Measurements from ENCODE around the gene LOXL1. TPM values are rescaled to one million over a fixed set of nuclear protein-coding genes. Genes with fewer than 3 reads are reported as not detected.

Gene LOXL1
- total and polyA plus RNA-seq, 4 experiments from 2014 or later: 1.6 to 13.1 (median 4.2) TPM

- H3K27me3 Mint-ChIP-seq: no peaks in the 10 kb centered on the region
- POLR2A ChIA-PET (ENCODE audit: partially characterized antibody): interaction anchor here (0.9 to 2.5 kb wide), 2 partner anchors 10 to 545 kb away, joined by 3 to 17 read pairs; partner anchors contain the start of gene ARID3B
- no peaks in the 10 kb centered on the region for H3K27me3 ChIP-seq (ENCODE audit: insufficient read depth, low read length)
- peaks cover 76% of the 10 kb centered on the region for H3K4me1 ChIP-seq (ENCODE audit: insufficient read depth, low read length)
- no peaks in the 10 kb centered on the region for H3K9me3 Mint-ChIP-seq
- peak overlapping the region; percentile 95 to 99 (median 98) for H3K4me3 Mint-ChIP-seq
- CTCF ChIA-PET (ENCODE audit: partially characterized antibody): interaction anchor here (0.9 to 7.8 kb wide), 4 partner anchors 23 to 57 kb away, joined by 3 to 46 read pairs (median 4); no protein-coding TSS in a partner anchor
- H3K36me3 ChIP-seq (ENCODE audit: insufficient read depth, low read length): peaks cover 15% of the 10 kb centered on the region
- intact Hi-C loops (cut with micrococcal nuclease): loop anchor here (5.0 to 10.0 kb wide), 3 partner anchors 51 to 1029 kb away; partner anchors contain the start of genes ARID3B and PPCDC
- H3K4me3 ChIP-seq (ENCODE audit: low read length in 2 of 2): peak overlapping the region in 1 of 2 donors; percentile 79
- peak overlapping the region; percentile 89 for H3K27ac ChIP-seq (ENCODE audit: low read depth, low read length)
- H3K36me3 Mint-ChIP-seq: peaks cover 11 to 26% of the 10 kb centered on the region in 2 donors
- no peaks in the 10 kb centered on the region for H3K9me3 ChIP-seq (ENCODE audit: control insufficient read depth in 1 of 2, low read length in 2 of 2)
- peak overlapping the region; percentile 86 to 98 (median 98) for H3K27ac Mint-ChIP-seq
- peaks cover 40 to 87% (median 63%) of the 10 kb centered on the region in 4 donors for H3K4me1 Mint-ChIP-seq
- DNase-seq: no peak
Measured at GRCh38 chr15:73996267-73996666, 70.0 kb downstream of the LOXL1 start.

- peak overlapping the region; percentile 17 to 37 for H3K4me3 ChIP-seq (ENCODE audit: low read length in 2 of 2)
Measured at GRCh38 chr15:73996939-73997338, 70.7 kb downstream of the LOXL1 start.

DNA sequence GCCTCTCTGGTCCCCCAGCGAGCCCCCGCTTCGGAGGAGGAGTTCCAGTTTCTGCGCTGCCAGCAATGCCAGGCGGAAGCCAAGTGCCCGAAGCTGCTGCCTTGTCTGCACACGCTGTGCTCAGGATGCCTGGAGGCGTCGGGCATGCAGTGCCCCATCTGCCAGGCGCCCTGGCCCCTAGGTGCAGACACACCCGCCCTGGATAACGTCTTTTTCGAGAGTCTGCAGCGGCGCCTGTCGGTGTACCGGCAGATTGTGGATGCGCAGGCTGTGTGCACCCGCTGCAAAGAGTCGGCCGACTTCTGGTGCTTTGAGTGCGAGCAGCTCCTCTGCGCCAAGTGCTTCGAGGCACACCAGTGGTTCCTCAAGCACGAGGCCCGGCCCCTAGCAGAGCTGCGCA is 71.7 kb downstream of the LOXL1 start:
- H3K4me1 ChIP-seq (ENCODE audit: insufficient read depth, low read length): peaks cover 71% of the 10 kb centered on the region
- CTCF ChIA-PET (ENCODE audit: partially characterized antibody): no interaction called here

More at GRCh38 chr15:73996939-73997338, 70.7 kb downstream of the LOXL1 start:
- Histone ChIP-seq H3K9me3 (ENCODE audit: control insufficient read depth in 1 of 2, low read length in 2 of 2) (no peaks in the 10 kb centered on the region), H3K4me1 (ENCODE audit: insufficient read depth, low read length) (peaks cover 77% of the 10 kb centered on the region), H3K36me3 (ENCODE audit: insufficient read depth, low read length) (peaks cover 15% of the 10 kb centered on the region), H3K27me3 (ENCODE audit: insufficient read depth, low read length) (no peaks in the 10 kb centered on the region), H3K27ac (ENCODE audit: low read depth, low read length) (peak overlapping the region; percentile 89)
- ChIA-PET POLR2A (ENCODE audit: partially characterized antibody) (interaction anchor here (0.9 kb wide), 1 partner anchor 544 kb away, joined by 3 read pairs; the partner anchor contains the start of gene ARID3B), CTCF (ENCODE audit: partially characterized antibody) (interaction anchor here (1.3 to 7.8 kb wide), 2 partner anchors 24 to 54 kb away, joined by 5 to 46 read pairs; no protein-coding TSS in a partner anchor)
- H3K4me1 Mint-ChIP-seq: peaks cover 38 to 86% (median 63%) of the 10 kb centered on the region in 4 donors
- H3K4me3 Mint-ChIP-seq: peak overlapping the region; percentile 79 to 99 (median 98)
- DNase-seq: peak in 4 of 5 donors; percentile 35 to 68 (median 38)
- peaks cover 11 to 30% of the 10 kb centered on the region in 2 donors for H3K36me3 Mint-ChIP-seq
- peak overlapping the region; percentile 86 to 98 (median 98) for H3K27ac Mint-ChIP-seq
- H3K27me3 Mint-ChIP-seq: no peaks in the 10 kb centered on the region
- H3K9me3 Mint-ChIP-seq: no peaks in the 10 kb centered on the region
- intact Hi-C loops (cut with micrococcal nuclease): loop anchor here (5.0 to 10.0 kb wide), 3 partner anchors 50 to 1028 kb away; partner anchors contain the start of genes ARID3B and PPCDC

More for the DNA sequence above, 71.7 kb downstream of the LOXL1 start:
- no peak for DNase-seq
- Mint-ChIP-seq H3K36me3 (peaks cover 11 to 35% of the 10 kb centered on the region in 2 donors), H3K9me3 (no peaks in the 10 kb centered on the region), H3K4me1 (peaks cover 35 to 78% (median 58%) of the 10 kb centered on the region in 4 donors), H3K27ac (peak overlapping the region in 2 of 7 donors; percentile 77 to 90), H3K4me3 (peak overlapping the region in 4 of 8 donors; percentile 5 to 99 (median 70)), H3K27me3 (no peaks in the 10 kb centered on the region)
- Histone ChIP-seq H3K36me3 (ENCODE audit: insufficient read depth, low read length) (peaks cover 15% of the 10 kb centered on the region), H3K27ac (ENCODE audit: low read depth, low read length) (peak overlapping the region; percentile 89), H3K9me3 (ENCODE audit: control insufficient read depth in 1 of 2, low read length in 2 of 2) (no peaks in the 10 kb centered on the region), H3K4me3 (ENCODE audit: low read length in 2 of 2) (no peak overlapping the region), H3K27me3 (ENCODE audit: insufficient read depth, low read length) (no peaks in the 10 kb centered on the region)
- intact Hi-C loops (cut with micrococcal nuclease): loop anchor here (5.0 to 10.0 kb wide), 3 partner anchors 49 to 1027 kb away; partner anchors contain the start of genes ARID3B and PPCDC
- POLR2A ChIA-PET (ENCODE audit: partially characterized antibody): no interaction called here

Other genes starting within 250 kb of the LOXL1 start
- gene CD276, start 242.1 kb upstream of the LOXL1 start, total RNA-seq: 1 to 10 TPM; 2.6 to 2.9 TPM
- not detected for gene CD276, start 242.1 kb upstream of the LOXL1 start, polyA plus RNA-seq
- gene INSYN1, start 173.1 kb upstream of the LOXL1 start, total RNA-seq: not detected
- not detected for gene INSYN1, start 173.1 kb upstream of the LOXL1 start, polyA plus RNA-seq
- not detected for gene TBC1D21, start 52.9 kb upstream of the LOXL1 start, total RNA-seq
- gene TBC1D21, start 52.9 kb upstream of the LOXL1 start, polyA plus RNA-seq: not detected
- 10 to 100 TPM; 10.8 to 11.1 TPM for gene STOML1, start 65.8 kb downstream of the LOXL1 start, total RNA-seq
- gene STOML1, start 65.8 kb downstream of the LOXL1 start, polyA plus RNA-seq: 1 to 10 TPM; 8.1 to 8.7 TPM
- gene PML, start 68.3 kb downstream of the LOXL1 start, total RNA-seq: 10 to 100 TPM; 61.5 to 66.6 TPM
- 10 to 100 TPM in 1 of 2 donors, 1 to 10 TPM in 1; 9.6 to 33.2 TPM for gene PML, start 68.3 kb downstream of the LOXL1 start, polyA plus RNA-seq
- gene GOLGA6A, start 156.1 kb downstream of the LOXL1 start, total RNA-seq: under 1 TPM; 0.17 to 0.20 TPM
- gene GOLGA6A, start 156.1 kb downstream of the LOXL1 start, polyA plus RNA-seq: not detected
- gene ISLR2, start 204.1 kb downstream of the LOXL1 start, total RNA-seq: not detected
- not detected for gene ISLR2, start 204.1 kb downstream of the LOXL1 start, polyA plus RNA-seq
- gene ISLR, start 247.2 kb downstream of the LOXL1 start, total RNA-seq: not detected
- not detected for gene ISLR, start 247.2 kb downstream of the LOXL1 start, polyA plus RNA-seq

All from CD4-positive, alpha-beta memory T cell (primary cell).